ENCODE measurements around the gene CHGA. TPM values are rescaled to one million over a fixed set of nuclear protein-coding genes. Genes with fewer than 3 reads are reported as not detected.

Gene CHGA
- not detected for total RNA-seq
- long read RNA-seq, result 0 reads

- intact Hi-C loops (cut with DNase I), result no loop called here
- DNase-seq (peak; percentile 77), ATAC-seq (ENCODE audit: poor library complexity) (peak; percentile 89)
Measured at GRCh38 chr14:92922883-92923743, at the start of gene CHGA. CHGA (plus strand) TSS chr14:92923150; CDS start chr14:92923360, 210 bp downstream.

- DNase-seq (no peak), ATAC-seq (ENCODE audit: poor library complexity) (no peak)
- intact Hi-C loops (cut with DNase I), result no loop called here
Measured at GRCh38 chr14:92874962-92875661, 47.8 kb upstream of the CHGA start.

- intact Hi-C loops (cut with DNase I), result no loop called here
- peak; percentile 87 for ATAC-seq (ENCODE audit: poor library complexity)
- peak; percentile 80 for DNase-seq
Measured at GRCh38 chr14:92877757-92878431, 45.1 kb upstream of the CHGA start.

GRCh38 chr14:92880351-92880750, 42.6 kb upstream of the CHGA start:
- ATAC-seq (ENCODE audit: poor library complexity) (no peak), DNase-seq (no peak)
- intact Hi-C loops (cut with DNase I), result no loop called here

GRCh38 chr14:92880851-92881250, 42.1 kb upstream of the CHGA start:
- intact Hi-C loops (cut with DNase I), result no loop called here
- ATAC-seq (ENCODE audit: poor library complexity) (peak; percentile 64), DNase-seq (no peak)

GRCh38 chr14:92883066-92883465, 39.9 kb upstream of the CHGA start:
- ATAC-seq (ENCODE audit: poor library complexity), result no peak

GRCh38 chr14:92884410-92884809, 38.5 kb upstream of the CHGA start:
- intact Hi-C loops (cut with DNase I), result no loop called here
- ATAC-seq (ENCODE audit: poor library complexity) (no peak), DNase-seq (no peak)

More at GRCh38 chr14:92883066-92883465, 39.9 kb upstream of the CHGA start:
- DNase-seq, result no peak
- intact Hi-C loops (cut with DNase I), result no loop called here

GRCh38 chr14:92885279-92886061, 37.5 kb upstream of the CHGA start:
- DNase-seq, result no peak
- intact Hi-C loops (cut with DNase I), result no loop called here
- ATAC-seq (ENCODE audit: poor library complexity), result no peak

GRCh38 chr14:92886337-92886736, 36.6 kb upstream of the CHGA start:
- intact Hi-C loops (cut with DNase I), result no loop called here

GRCh38 chr14:92887157-92887556, 35.8 kb upstream of the CHGA start:
- intact Hi-C loops (cut with DNase I), result no loop called here
- no peak for ATAC-seq (ENCODE audit: poor library complexity)
- DNase-seq, result no peak

More at GRCh38 chr14:92886337-92886736, 36.6 kb upstream of the CHGA start:
- no peak for DNase-seq
- no peak for ATAC-seq (ENCODE audit: poor library complexity)

GRCh38 chr14:92888896-92889295, 34.1 kb upstream of the CHGA start:
- ATAC-seq (ENCODE audit: poor library complexity) (no peak), DNase-seq (no peak)
- intact Hi-C loops (cut with DNase I), result no loop called here

- intact Hi-C loops (cut with DNase I), result no loop called here
Measured at GRCh38 chr14:92890830-92891588, 31.9 kb upstream of the CHGA start.

GRCh38 chr14:92892589-92892988, 30.4 kb upstream of the CHGA start:
- DNase-seq, result no peak
- ATAC-seq (ENCODE audit: poor library complexity), result no peak
- intact Hi-C loops (cut with DNase I), result no loop called here

More at GRCh38 chr14:92890830-92891588, 31.9 kb upstream of the CHGA start:
- DNase-seq (no peak), ATAC-seq (ENCODE audit: poor library complexity) (no peak)

GRCh38 chr14:92895352-92895878, 27.5 kb upstream of the CHGA start:
- ATAC-seq (ENCODE audit: poor library complexity) (no peak), DNase-seq (no peak)
- intact Hi-C loops (cut with DNase I), result no loop called here

GRCh38 chr14:92897922-92898565, 24.9 kb upstream of the CHGA start:
- no peak for ATAC-seq (ENCODE audit: poor library complexity)
- intact Hi-C loops (cut with DNase I), result no loop called here
- no peak for DNase-seq

- intact Hi-C loops (cut with DNase I), result no loop called here
- ATAC-seq (ENCODE audit: poor library complexity) (no peak), DNase-seq (no peak)
Measured at GRCh38 chr14:92898566-92899131, 24.3 kb upstream of the CHGA start.

GRCh38 chr14:92900660-92901059, 22.3 kb upstream of the CHGA start:
- intact Hi-C loops (cut with DNase I), result no loop called here
- DNase-seq (no peak), ATAC-seq (ENCODE audit: poor library complexity) (no peak)
